H1 (cell line): ENCODE results near the gene OLFM1. TPM values are rescaled to one million over a fixed set of nuclear protein-coding genes. Genes with fewer than 3 reads are reported as not detected.

Experiments
- ATF2 ChIP-seq: IDR thresholded peaks from 2 replicates; pipeline ENCODE4 v1.6.1; 2012; ENCODE audit warnings: low read length, inconsistent platforms
- ATF3 ChIP-seq: IDR thresholded peaks from 2 replicates; pipeline ENCODE4 v1.6.1; 2011; ENCODE audit warnings: low read depth, mild to moderate bottlenecking, low read length; ENCODE audit not compliant: insufficient read depth
- CHD1 ChIP-seq: IDR thresholded peaks from 2 replicates; pipeline ENCODE4 v1.6.1; 2012; ENCODE audit warnings: low read depth, low read length, improper control_type of control experiment
- EGR1 ChIP-seq: IDR thresholded peaks from 2 replicates; pipeline ENCODE4 v1.6.1; 2011; ENCODE audit warnings: low read depth, low read length, borderline replicate concordance
- NANOG ChIP-seq: IDR thresholded peaks from 2 replicates; pipeline ENCODE4 v1.6.1; 2011; ENCODE audit warnings: low read length, low read depth, mild to moderate bottlenecking, inconsistent platforms; ENCODE audit not compliant: insufficient read depth, poor library complexity, severe bottlenecking
- NRF1 ChIP-seq: IDR thresholded peaks from 2 replicates; pipeline ENCODE4 v1.6.1; 2011; ENCODE audit warnings: mild to moderate bottlenecking, low read depth, low read length, improper control_type of control experiment
- RXRA ChIP-seq: IDR thresholded peaks from 2 replicates; pipeline ENCODE4 v1.6.1; 2011; ENCODE audit warnings: low read depth, mild to moderate bottlenecking, low read length, moderate library complexity; ENCODE audit not compliant: insufficient read depth
- polyA plus RNA-seq, 7 experiments: library from polyadenylated mRNA; depleted of rRNA in 3 of 7; stranded (reverse) in 5 of 7; unstranded in 2 of 7; fragments of >200 nt in 5 of 7; fragments of 200-250 nt in 2 of 7; gene quantifications; 1 replicate in 5 of 7; 2 replicates in 1 of 7; 4 replicates in 1 of 7; pipeline versions ENCODE4 v1.2.1 to v1.2.3, GENCODE V29; 2011 to 2013; ENCODE audit warnings: missing spikeins in 2 of 7, mixed read lengths in 2 of 7
- total RNA-seq: library from RNA; stranded (reverse); fragmentation: NEBNext Ultra II Directional; extraction: Animal tissue kit (Norgen Biotek cat#: 25700); gene quantifications from 2 replicates; pipeline ENCODE4 v1.2.1, GENCODE V29; 2021

The OLFM1 gene
- total and polyA plus RNA-seq, 2 of the 8 experiments (the other 6 are each of a cell fraction or from before 2014, with no cell fraction given): 53.0 to 53.4 TPM

GRCh38 chr9:135154050-135154615, 66.7 kb downstream of the OLFM1 start (continued):
- no peak for TF ChIP-seq ATF2
- no peak for TF ChIP-seq RXRA
- no peak for TF ChIP-seq ATF3
- no peak for TF ChIP-seq CHD1
- TF ChIP-seq NANOG: no peak
- TF ChIP-seq EGR1: no peak
- TF ChIP-seq NRF1: no peak
